CMK (cell line): Measurements from ENCODE around the gene LMAN2.

Experiments
- DNase-seq: peaks from one replicate; pipeline ENCODE4 v3.0.0-alpha.2; 2010; ENCODE audit warnings: low read depth

LMAN2 gene, protein sequence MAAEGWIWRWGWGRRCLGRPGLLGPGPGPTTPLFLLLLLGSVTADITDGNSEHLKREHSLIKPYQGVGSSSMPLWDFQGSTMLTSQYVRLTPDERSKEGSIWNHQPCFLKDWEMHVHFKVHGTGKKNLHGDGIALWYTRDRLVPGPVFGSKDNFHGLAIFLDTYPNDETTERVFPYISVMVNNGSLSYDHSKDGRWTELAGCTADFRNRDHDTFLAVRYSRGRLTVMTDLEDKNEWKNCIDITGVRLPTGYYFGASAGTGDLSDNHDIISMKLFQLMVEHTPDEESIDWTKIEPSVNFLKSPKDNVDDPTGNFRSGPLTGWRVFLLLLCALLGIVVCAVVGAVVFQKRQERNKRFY

DNA sequence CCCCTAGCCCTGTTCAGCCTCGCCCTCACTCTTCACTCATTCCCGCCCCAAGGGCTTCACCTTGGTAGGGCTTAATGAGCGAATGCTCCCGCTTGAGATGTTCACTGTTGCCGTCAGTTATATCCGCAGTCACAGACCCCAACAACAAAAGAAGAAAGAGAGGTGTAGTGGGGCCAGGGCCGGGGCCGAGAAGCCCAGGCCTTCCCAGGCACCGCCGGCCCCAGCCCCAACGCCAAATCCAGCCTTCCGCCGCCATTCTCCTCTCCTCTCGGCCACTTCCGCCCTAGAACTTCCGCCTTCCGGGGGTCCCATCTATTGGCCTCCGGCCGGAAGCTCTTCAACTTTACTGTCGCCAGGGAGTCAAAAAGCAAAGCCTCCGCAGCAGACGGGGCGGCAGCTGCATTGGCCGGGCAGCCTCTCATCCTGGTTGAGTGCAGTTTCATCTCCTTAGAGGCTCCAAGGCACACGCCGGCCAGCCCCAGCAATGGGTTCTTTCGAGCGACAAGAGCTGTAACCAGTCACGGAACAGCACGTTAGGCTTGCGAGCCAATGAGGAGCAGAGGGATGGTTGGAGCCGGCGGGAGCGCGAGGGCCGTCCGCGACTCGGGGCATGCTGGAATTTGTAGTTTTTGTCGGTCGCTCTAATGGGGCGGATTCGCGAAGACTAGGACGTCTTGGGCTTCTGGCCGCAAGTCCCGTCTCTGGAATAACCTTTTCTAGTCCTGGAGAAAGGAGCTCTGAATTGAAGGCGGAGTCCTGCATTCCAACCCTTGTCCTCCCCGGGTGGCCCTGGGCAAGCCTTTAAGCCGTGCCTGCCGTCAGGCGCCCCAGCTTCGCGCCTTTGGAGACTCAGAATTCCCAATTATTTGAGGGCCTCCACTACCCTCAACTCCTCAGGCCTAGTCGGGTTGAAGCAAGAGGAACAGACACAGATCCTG, at the start of gene LMAN2:
Gene LMAN2, minus strand, starts transcription at position 277 of the 938 bp plus-strand sequence. Its CDS starts 21 bp downstream, at position 256.
- peak; percentile 62 for DNase-seq

DNA sequence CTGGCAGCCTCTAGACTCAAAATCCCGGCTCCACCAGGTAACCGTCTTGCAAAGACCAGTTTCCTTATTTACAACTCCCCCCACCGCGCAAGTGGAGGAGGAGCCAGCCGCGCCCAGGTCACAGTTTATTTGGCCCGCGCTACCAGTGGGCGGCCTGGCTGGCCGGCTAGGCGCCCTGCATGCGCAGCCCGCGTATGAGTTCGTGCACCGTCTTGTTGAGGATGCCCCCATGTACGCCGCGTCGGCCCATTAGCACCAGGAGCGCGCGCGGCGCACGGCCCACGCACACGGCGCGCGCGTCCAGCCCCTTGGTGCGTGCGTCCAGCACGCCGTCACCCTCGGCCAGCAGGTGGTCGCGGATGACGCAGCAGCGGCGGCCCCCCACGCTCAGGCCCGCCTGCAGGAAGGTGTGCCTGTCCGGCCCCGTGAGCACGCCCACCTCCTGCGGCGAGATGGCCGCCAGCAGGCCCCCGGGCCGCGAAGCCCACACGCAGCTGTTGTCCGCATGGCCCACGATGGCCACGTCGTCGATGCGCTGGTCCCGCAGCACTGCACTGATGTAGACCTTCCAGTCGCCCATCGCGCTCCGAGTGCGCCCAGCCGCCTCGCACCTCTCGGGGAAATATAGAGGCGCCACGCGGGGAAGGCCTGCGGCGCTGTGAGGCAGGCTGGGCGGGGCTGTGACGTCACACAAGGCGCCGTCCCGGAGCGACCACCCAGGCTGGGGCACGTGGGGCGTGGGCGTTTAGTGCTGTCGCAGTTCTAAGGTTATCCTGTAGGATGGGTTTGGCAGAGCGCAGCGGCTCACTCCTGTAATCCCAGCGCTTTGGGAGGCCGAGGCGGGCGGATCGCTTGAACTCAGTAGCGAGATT, 48.8 kb upstream of the LMAN2 start, which contains the start of gene PFN3:
Gene PFN3, minus strand, starts transcription at position 665 of the 872 bp plus-strand sequence. Its CDS starts 85 bp downstream, at position 580.
- no peak for DNase-seq

DNA sequence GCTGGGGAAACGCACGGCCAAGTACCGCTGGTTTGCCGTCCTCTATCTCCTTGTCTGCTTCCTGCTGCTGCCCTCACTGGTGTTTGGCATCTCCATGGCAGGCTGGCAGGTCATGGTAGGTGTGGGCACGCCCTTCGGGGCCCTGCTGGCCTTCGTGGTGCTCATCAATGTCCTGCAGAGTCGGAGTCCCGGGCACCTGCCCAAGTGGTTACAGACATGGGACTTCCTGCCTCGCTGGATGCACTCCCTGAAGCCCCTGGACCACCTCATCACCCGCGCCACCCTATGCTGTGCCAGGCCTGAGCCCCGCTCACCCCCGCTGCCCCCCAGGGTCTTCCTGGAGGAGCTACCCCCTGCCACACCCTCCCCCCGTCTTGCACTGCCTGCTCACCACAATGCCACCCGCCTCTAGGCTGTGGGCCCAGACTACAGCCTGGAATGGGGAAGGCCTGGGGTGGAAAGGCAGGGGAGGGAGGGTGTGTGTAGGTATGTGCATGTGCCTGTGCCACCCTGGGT, 46.5 kb upstream of the LMAN2 start:
- DNase-seq = no peak

DNA sequence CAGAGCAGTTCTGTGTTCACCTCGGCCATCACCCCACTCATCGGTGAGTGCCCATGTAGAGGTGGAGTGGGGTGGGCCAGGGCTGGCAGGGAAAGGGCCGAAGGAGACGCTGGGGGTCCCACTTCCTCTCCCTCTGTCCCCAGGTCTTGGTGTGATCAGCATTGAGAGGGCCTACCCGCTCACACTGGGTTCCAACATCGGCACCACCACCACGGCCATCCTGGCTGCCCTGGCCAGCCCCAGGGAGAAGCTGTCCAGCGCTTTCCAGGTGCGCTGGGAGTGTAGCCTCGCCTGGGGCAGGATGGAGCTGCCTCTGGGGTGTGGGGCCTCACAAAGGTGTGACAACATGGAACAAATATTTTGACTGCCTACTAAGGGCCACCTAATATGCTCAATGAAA, 45.3 kb upstream of the LMAN2 start:
- no peak for DNase-seq

DNA sequence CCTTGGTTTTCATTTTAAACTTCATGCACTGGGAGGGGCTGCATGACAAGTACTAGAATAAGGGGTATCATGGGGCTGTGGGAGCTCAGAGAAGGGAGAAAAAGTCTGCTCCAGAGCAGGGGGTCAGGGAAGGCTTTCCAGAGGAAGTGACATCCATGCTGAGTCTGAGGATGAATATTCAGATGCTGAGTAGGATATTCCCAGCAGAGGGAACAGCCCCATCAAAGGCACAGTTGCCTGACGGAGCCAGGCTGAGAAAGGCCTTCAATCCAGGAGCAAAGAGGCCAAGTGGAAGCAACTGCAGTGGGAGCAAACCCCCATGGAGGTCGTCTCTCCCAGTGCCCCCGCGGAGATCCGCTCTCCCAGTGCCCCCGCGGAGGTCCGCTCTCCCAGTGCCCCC, 44.6 kb upstream of the LMAN2 start:
- no peak for DNase-seq

DNA sequence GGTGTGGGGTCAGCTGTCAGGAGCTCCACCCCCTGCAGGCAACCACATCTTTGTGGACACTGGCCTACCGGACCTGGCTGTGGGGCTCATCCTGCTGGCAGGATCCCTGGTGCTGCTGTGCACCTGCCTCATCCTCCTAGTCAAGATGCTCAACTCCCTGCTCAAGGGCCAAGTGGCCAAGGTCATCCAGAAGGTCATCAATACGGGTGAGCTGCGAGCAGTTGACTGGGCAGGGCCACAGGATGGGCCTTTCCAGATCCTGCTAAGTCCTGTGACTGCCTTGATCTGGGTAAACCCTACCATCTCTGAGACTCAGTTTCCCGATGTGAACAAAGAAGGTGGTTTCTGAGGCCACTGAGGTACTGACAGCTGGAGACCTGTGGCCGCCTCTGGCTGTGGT, 42.5 kb upstream of the LMAN2 start:
- no peak for DNase-seq

DNA sequence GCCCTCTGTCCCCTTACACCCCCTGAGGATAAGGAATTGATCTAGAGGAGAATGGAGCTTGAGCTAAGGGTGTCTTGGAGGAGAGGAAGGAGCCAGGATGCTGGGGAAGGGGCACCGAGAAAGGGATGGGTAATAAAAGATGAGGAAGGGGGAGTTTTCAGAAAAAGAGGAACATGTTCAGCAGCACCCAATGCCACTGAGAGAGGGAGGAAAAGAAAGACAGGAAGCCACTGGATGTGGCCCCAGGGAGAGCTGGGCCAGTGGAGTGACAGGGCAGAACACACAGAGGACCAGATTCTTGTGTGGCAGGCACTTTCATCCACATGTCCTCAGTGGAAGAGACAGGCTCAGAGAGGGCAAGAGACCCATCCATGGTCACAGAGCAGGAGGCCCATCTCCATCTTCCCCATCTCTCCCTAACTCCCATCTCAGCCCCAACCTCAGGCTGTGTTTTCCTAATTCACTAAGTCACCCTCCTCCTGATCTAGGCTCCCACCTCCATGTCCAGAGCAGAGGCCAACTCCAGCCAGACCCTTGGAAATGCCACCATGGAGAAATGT, 41.8 kb upstream of the LMAN2 start:
- DNase-seq = no peak

DNA sequence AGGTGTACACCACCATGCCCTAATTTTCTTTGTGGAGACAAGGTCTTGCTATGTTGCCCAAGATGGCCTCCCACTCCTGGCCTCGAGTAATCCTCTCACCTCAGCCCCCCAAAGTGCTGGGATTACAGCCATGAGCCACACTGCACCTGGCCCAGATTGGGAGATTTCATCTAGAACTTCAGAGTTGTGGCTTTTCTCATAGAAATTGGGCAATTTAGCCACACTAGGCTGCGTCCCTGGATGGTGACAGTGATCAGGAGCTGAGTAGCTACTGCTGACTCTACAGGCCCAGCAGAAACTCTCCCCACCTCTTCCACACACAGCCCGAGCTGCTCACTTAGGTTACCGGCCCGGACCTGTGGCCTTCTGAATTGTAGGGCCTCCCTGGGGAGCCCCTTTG, 41.3 kb upstream of the LMAN2 start:
- no peak for DNase-seq

DNA sequence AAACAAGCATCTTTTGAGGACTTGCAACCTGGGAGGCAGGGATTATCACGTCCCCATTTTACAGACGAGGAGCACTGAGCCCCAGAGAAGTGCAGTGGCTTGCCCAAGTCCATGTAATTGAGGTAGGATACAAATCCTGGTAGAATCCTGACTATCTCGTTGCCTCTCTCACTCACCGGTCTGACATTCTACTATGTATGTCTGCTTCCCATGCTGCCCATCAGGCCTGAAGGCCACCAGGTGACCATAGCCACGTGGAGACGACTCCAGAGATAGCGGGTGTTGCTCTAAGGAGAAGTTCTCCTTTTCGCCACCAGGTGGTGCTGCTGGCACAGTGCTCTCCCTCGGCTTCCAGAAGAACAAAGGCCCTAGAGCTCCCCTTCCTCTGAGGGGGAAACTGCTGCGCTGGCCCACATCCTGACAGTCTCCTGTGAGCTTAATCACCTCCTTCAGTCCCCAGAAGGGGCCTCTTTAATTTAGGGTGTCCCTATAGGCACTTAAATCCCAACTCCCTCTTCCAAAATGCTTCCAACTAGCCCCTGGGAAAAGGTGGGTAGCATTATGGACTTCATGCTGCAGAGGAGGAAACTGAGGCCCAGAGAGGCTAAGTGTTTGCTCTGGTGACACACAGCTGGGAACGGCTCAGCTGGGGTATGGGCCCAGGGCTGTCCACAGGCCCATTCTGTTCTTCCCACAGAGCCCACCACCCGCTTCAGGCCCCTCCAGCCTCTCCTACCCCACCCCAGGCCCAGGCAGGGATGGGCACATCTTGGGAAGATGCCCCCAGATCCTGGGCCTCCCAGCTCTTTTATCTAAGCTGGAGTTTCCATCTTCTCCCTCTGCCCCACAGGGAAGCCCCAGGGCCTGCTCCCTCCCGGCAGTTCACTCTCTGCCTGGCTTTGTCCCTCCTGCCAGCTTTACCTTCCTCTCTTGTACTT, 39.2 kb upstream of the LMAN2 start:
- DNase-seq = peak; percentile 64

DNA sequence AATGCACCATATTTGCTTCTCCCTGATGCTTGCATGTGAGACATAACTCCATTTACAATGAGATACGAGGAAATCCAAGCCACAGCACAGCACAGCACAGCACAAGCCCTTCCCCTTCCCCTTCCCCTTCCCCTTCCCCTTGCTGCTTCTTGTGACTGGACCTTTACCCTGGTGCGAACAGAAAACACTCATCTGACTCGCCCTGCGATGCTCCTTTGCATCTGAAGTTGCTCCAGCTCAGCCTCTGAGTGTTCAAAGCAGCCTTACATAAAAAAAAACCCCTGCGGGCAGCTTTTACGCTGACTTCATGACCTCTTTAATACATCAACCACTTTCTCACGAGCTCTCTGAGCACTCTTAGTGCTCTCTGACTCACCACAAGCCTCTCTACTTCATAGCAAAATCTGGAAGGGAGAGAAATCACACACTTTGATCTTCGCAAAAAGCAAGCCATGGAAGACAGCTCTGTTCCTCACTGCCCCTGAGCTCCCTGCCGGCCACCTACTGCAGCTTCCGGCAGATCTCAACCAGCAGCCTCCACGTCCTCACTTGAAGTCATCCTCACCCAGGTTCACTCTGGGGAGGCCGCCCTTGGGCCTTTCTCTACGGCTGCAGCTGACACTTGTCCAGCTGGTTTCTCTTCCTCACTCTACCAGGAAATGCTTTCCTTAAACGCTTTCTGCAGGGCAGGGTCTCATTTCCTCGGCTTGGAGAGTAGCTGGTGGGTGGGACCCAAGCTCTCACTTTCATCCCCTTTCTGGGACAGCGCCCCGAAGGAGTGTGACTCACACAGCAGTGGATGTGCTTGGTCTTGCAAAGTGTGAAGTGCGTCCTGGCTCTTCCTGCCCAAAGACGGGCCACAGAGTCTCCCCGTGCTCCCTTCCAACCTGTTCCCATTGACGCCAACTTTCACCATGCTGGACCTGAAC, 38.0 kb upstream of the LMAN2 start:
- DNase-seq = no peak

DNA sequence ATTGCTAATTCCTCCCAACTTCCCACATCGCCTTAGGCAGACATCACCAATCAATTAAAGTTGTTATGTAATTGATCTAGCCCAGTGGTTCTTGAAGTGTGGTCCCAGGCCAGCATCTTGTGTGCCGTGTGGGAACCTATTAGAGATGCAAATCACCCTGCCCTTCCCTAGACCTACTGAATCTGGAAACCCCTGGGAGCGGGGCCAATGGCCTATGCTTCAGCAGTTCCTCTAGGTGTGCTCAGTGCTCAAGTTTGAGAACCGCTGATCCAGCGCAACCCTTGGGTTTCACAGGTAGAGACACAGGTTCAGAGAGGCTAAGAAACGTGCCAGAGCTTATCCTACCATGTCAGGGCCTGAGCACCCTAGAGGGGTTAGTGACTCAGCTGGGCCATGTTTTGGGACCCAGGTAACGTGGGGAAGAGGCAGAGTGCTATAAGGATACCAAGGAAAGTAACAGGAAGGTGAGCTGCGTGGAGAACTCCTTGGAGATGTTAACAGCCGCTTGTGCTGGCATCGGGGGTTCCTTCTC, 37.1 kb upstream of the LMAN2 start:
- DNase-seq = no peak

DNA sequence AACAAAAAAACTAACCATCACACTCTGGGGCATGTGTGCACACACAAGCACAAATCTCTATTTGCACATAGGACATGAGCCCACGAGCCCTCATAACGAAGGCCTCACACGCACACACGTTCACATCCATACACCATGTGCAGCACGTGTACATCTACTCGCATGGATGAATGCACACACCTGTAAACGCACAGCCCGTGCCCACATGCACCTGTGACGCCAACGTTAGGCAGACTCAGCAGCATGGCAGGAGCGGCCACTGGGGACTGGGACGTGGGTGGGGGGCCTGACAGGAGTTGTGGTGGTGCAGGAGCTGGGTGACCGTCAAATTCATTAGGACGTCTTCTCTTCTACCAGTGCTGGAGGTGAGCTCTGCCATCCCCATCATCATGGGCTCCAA, 35.9 kb upstream of the LMAN2 start:
- DNase-seq = no peak

DNA sequence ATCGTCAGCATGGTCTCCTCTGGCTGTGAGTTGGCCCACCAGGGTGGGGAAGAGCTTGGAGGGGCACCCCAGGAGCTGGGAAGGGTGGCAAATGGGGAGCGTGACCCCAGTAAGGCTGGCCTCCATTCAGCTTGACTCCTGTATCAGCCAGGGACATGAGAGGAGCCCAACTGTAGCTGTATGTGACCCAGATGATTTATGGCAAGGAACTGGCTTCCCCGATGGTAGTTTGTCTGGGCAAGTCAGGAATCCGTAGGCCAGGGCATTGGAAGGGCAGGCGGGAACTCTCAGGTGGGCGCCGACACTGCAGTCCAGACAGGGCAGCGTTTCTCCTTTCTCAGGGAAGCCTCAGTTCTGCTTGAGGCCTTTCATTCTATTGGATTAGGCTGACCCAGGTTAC, 35.1 kb upstream of the LMAN2 start:
- no peak for DNase-seq

DNA sequence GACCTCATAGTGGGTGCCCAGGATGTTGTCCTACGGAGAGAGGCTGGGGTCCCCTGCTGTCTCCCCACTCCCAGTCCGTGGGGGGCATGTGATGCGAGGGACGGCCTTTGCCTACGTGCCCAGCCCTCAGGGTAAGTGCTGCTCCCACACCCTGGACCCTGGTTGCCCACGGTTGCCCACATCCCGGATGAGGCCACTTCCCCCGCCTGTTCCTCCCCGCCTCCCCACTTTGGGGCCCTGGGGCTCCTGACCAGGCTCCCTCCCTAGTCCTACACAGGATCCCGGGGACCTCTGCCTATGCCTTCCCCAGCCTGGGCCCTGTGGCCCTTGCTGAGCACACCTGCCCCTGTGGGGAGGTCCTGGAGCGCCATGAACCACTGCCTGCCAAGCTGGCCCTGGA, 34.3 kb upstream of the LMAN2 start:
- DNase-seq = no peak

DNA sequence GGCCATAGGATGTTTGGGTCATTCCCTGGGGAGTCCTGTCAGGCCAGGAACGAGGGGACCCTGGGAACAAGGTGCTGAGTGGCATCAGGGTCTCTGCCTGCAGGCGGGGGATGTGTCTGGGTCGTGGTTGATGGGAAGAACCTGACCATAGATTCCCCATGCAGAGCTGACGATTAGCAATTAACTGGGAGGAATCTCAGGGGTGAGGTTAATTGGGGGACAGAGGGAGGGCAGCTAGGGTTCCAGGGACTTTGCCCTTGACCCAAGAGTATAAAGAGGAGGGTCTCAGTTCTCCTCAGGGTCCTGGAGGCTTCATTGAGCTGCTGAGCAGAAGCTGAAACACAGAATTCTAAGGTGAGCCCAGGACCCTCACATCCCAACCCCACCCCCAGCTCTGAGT, 32.7 kb upstream of the LMAN2 start, which contains the start of gene SLC34A1:
Gene SLC34A1, plus strand, starts transcription at position 301 of the 400 bp plus-strand sequence. CDS start 1,308 bp downstream, outside the sequence.
- no peak for DNase-seq

DNA sequence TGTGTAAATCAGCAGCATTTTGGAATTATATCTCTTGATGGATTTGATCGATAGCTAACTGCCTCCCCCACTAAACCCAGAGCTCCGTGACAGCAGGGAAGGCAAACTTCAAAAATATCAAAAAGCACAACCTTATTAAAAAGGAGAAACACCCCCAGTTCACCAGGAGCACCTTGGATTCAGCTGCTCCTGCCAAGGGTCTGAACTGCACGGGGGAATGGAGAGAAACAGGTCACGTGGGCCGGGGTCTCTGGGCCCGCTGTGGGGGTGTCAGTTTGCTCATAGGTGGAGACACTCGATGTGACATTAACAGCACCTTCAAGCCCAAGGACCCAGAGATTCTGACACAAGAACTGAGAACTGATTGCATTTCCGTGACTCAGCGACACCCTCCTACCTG, 31.7 kb upstream of the LMAN2 start:
- DNase-seq = no peak

DNA sequence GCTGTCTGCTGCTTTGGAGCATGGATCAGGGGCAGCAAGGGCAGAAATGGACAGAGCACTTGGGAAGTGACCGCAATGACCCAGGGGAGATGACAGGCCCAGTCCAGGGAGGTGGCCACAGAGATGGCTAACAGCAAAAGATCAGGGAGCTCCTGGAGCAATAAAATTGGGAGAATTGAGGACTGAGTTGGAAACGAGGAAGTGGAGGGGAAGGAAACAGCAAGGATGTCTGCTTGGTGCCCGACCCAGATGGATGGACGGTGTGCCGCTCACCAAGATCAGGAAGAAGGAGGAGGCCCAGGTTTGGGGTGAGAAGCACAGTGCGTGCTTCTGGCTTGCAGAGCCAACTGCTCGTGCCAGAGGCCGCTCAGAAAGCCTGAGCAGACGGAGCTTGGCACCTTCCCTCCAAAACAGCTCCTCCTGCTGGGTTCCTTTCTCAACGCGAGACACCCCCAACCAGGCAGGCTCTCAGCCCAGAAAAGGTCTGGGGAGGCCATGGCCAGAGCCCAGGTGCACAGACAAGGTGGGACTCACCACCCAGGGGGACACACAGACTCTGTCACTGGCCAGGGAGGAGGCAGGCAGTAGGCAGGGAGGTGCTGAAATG, 31.1 kb upstream of the LMAN2 start:
- DNase-seq = no peak

DNA sequence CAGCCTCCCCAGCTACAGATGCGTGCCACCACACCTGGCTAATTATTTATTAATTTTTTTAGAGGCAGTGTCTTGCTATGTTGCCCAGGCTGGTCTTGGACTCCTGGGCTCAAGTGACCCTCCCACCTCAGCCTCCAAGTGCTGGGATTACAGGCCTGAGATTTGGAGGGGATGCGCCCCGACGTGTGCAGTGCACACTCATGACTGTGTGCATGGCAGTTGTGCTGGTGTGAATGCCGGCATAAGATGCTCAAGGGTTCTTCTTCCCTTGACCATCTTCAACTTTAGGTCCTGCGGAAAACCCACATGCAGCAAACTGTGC, 29.3 kb upstream of the LMAN2 start:
- DNase-seq = no peak
